ENCODE results near the gene GRB10. TPM values are rescaled to one million over a fixed set of nuclear protein-coding genes. Genes with fewer than 3 reads are reported as not detected.

Gene GRB10
- total and polyA plus RNA-seq, 9 donors, result 10.0 to 93.3 (median 27.8) TPM

- no peaks in the 10 kb centered on the region for H3K9me3 ChIP-seq
- no peak overlapping the region for H3K27ac ChIP-seq
- no peak for DNase-seq
- intact Hi-C loops (cut with DNase I), result no loop called here
- 92 to 94% (median 94%) methylated on average over 5 of the region's 5 CpGs for WGBS, 3 donors
- no peaks in the 10 kb centered on the region for H3K36me3 ChIP-seq
- H3K4me1 ChIP-seq (ENCODE audit: insufficient read depth), result no peaks in the 10 kb centered on the region
- H3K27me3 ChIP-seq, result no peaks in the 10 kb centered on the region
- no peak overlapping the region for H3K4me3 ChIP-seq
- TF ChIP-seq CTCF (IDR thresholded peaks at IDR 0.05) (no peak), EP300 (IDR thresholded peaks at IDR 0.05) (no peak), POLR2A (IDR thresholded peaks at IDR 0.05) (no peak)
These were observed 170.0 kb downstream of the GRB10 start for GRCh38 chr7:50612704-50613103.

- intact Hi-C loops (cut with DNase I), result no loop called here
- WGBS, 3 donors, result 70 to 76% (median 71%) methylated on average over 6 of the region's 6 CpGs
- Histone ChIP-seq H3K4me3 (no peak overlapping the region), H3K36me3 (no peaks in the 10 kb centered on the region), H3K9me3 (no peaks in the 10 kb centered on the region), H3K4me1 (ENCODE audit: insufficient read depth) (no peaks in the 10 kb centered on the region), H3K27ac (no peak overlapping the region), H3K27me3 (no peaks in the 10 kb centered on the region)
- DNase-seq, result no peak
- no peak for TF ChIP-seq POLR2A (IDR thresholded peaks at IDR 0.05)
- TF ChIP-seq CTCF (IDR thresholded peaks at IDR 0.05), result no peak
- TF ChIP-seq EP300 (IDR thresholded peaks at IDR 0.05), result no peak
These were observed 172.0 kb downstream of the GRB10 start for GRCh38 chr7:50610521-50611277.

- TF ChIP-seq POLR2A (IDR thresholded peaks at IDR 0.05), result no peak
- TF ChIP-seq CTCF (IDR thresholded peaks at IDR 0.05), result no peak
- TF ChIP-seq EP300 (IDR thresholded peaks at IDR 0.05), result no peak
- H3K4me3 ChIP-seq, result no peak overlapping the region
- DNase-seq, result no peak
- H3K4me1 ChIP-seq (ENCODE audit: insufficient read depth), result no peaks in the 10 kb centered on the region
- H3K9me3 ChIP-seq, result no peaks in the 10 kb centered on the region
- no peak overlapping the region for H3K27ac ChIP-seq
- no peaks in the 10 kb centered on the region for H3K36me3 ChIP-seq
- no peaks in the 10 kb centered on the region for H3K27me3 ChIP-seq
- intact Hi-C loops (cut with DNase I), result no loop called here
- 80 to 87% (median 85%) methylated on average over 9 of the region's 9 CpGs for WGBS, 3 donors
These were observed 174.3 kb downstream of the GRB10 start for GRCh38 chr7:50608196-50608906.

GRCh38 chr7:50607524-50608125, 175.1 kb downstream of the GRB10 start:
- H3K4me3 ChIP-seq, result no peak overlapping the region
- no peak for TF ChIP-seq CTCF (IDR thresholded peaks at IDR 0.05)
- no peak for TF ChIP-seq EP300 (IDR thresholded peaks at IDR 0.05)
- no peak for TF ChIP-seq POLR2A (IDR thresholded peaks at IDR 0.05)
- no peaks in the 10 kb centered on the region for H3K27me3 ChIP-seq
- H3K4me1 ChIP-seq (ENCODE audit: insufficient read depth), result no peaks in the 10 kb centered on the region
- 87 to 94% (median 88%) methylated on average over 6 of the region's 6 CpGs for WGBS, 3 donors
- H3K9me3 ChIP-seq, result no peaks in the 10 kb centered on the region
- intact Hi-C loops (cut with DNase I), result loop anchor here in 1 of 4 donors (2.0 kb wide), 1 partner anchor 53 kb away; no protein-coding TSS in a partner anchor
- no peaks in the 10 kb centered on the region for H3K36me3 ChIP-seq
- no peak for DNase-seq
- H3K27ac ChIP-seq, result no peak overlapping the region

Data from ovary (tissue), 9 donors.